ENCODE results near the gene DFFB. TPM values are rescaled to one million over a fixed set of nuclear protein-coding genes. Genes with fewer than 3 reads are reported as not detected.

The DFFB gene
- total RNA-seq, 8 experiments from 2014 or later = 2.5 to 8.2 (median 5.6) TPM

GRCh38 chr1:3884966-3885365, 27.7 kb downstream of the DFFB start:
- Histone ChIP-seq H3K4me3 (no peak overlapping the region), H3K27ac (no peak overlapping the region), H3K4me1 (replicated peaks in 1 of 2) (no peaks in the 10 kb centered on the region)
- ATAC-seq (replicated peaks in 6 of 8) = no peak
- WGBS, 10 experiments = 85 to 95% (median 90%) methylated on average over 4 to 13 of the region's 13 CpGs; no CpG with 5 or more reads in 1 of the 10 experiments
- in situ Hi-C loops (cut with MboI; ENCODE audit: low pct_unique_long_range_greater_than_20kb in 2 of 9, low sequenced_read_pairs in 9 of 9, unreplicated experiment in 9 of 9) = no loop called here

- Histone ChIP-seq H3K4me1 (replicated peaks in 1 of 2) (no peaks in the 10 kb centered on the region), H3K4me3 (no peak overlapping the region), H3K27ac (no peak overlapping the region)
- WGBS, 10 experiments = 70 to 100% (median 83%) methylated on average over 1 to 7 of the region's 7 CpGs; no CpG with 5 or more reads in 1 of the 10 experiments
- no peak for ATAC-seq (replicated peaks in 6 of 8)
- in situ Hi-C loops (cut with MboI; ENCODE audit: low pct_unique_long_range_greater_than_20kb in 2 of 9, low sequenced_read_pairs in 9 of 9, unreplicated experiment in 9 of 9) = no loop called here
Measured at GRCh38 chr1:3885611-3886010, 28.3 kb downstream of the DFFB start.

- in situ Hi-C loops (cut with MboI; ENCODE audit: low pct_unique_long_range_greater_than_20kb in 2 of 9, low sequenced_read_pairs in 9 of 9, unreplicated experiment in 9 of 9) = no loop called here
- ATAC-seq (replicated peaks in 6 of 8) = peak in 1 of 8 experiments; percentile 19
- no peak overlapping the region for H3K4me3 ChIP-seq
- H3K4me1 ChIP-seq (replicated peaks in 1 of 2) = no peaks in the 10 kb centered on the region
- WGBS, 10 experiments = 80 to 100% (median 94%) methylated on average over 1 to 7 of the region's 15 CpGs; no CpG with 5 or more reads in 3 of the 10 experiments
- H3K27ac ChIP-seq = no peak overlapping the region
Measured at GRCh38 chr1:3886106-3886670, 28.9 kb downstream of the DFFB start.

GRCh38 chr1:3886691-3887090, 29.4 kb downstream of the DFFB start:
- peak in 2 of 8 experiments; percentile 4 to 8 for ATAC-seq (replicated peaks in 6 of 8)
- Histone ChIP-seq H3K4me3 (no peak overlapping the region), H3K4me1 (replicated peaks in 1 of 2) (no peaks in the 10 kb centered on the region), H3K27ac (no peak overlapping the region)
- WGBS, 10 experiments = 40 to 100% (median 79%) methylated on average over 1 to 7 of the region's 8 CpGs; no CpG with 5 or more reads in 4 of the 10 experiments
- in situ Hi-C loops (cut with MboI; ENCODE audit: low pct_unique_long_range_greater_than_20kb in 2 of 9, low sequenced_read_pairs in 9 of 9, unreplicated experiment in 9 of 9) = no loop called here

- Histone ChIP-seq H3K27ac (no peak overlapping the region), H3K4me1 (replicated peaks in 1 of 2) (no peaks in the 10 kb centered on the region), H3K4me3 (no peak overlapping the region)
- ATAC-seq (replicated peaks in 6 of 8) = peak in 4 of 8 experiments; percentile 12 to 26 (median 20)
- in situ Hi-C loops (cut with MboI; ENCODE audit: low pct_unique_long_range_greater_than_20kb in 2 of 9, low sequenced_read_pairs in 9 of 9, unreplicated experiment in 9 of 9) = no loop called here
- WGBS, 10 experiments = 80 to 100% (median 94%) methylated on average over 1 to 9 of the region's 15 CpGs; no CpG with 5 or more reads in 2 of the 10 experiments
Measured at GRCh38 chr1:3888301-3888700, 31.0 kb downstream of the DFFB start.

- in situ Hi-C loops (cut with MboI; ENCODE audit: low pct_unique_long_range_greater_than_20kb in 2 of 9, low sequenced_read_pairs in 9 of 9, unreplicated experiment in 9 of 9) = no loop called here
- 60 to 100% (median 94%) methylated on average over 1 to 12 of the region's 14 CpGs; no CpG with 5 or more reads in 1 of the 10 experiments for WGBS, 10 experiments
- Histone ChIP-seq H3K4me3 (no peak overlapping the region), H3K27ac (no peak overlapping the region), H3K4me1 (replicated peaks in 1 of 2) (no peaks in the 10 kb centered on the region)
- ATAC-seq (replicated peaks in 6 of 8) = peak in 1 of 8 experiments; percentile 31
Measured at GRCh38 chr1:3889936-3890335, 32.7 kb downstream of the DFFB start.

GRCh38 chr1:3890389-3891328, 33.4 kb downstream of the DFFB start:
- ATAC-seq (replicated peaks in 6 of 8) = peak in 1 of 8 experiments; percentile 37
- 73 to 97% (median 86%) methylated on average over 1 to 24 of the region's 26 CpGs for WGBS, 10 experiments
- in situ Hi-C loops (cut with MboI; ENCODE audit: low pct_unique_long_range_greater_than_20kb in 2 of 9, low sequenced_read_pairs in 9 of 9, unreplicated experiment in 9 of 9) = no loop called here

GRCh38 chr1:3891329-3891865, 34.1 kb downstream of the DFFB start:
- H3K4me1 ChIP-seq (replicated peaks in 1 of 2) = no peaks in the 10 kb centered on the region
- in situ Hi-C loops (cut with MboI; ENCODE audit: low pct_unique_long_range_greater_than_20kb in 2 of 9, low sequenced_read_pairs in 9 of 9, unreplicated experiment in 9 of 9) = no loop called here
- no peak overlapping the region for H3K4me3 ChIP-seq
- ATAC-seq (replicated peaks in 6 of 8) = no peak
- no peak overlapping the region for H3K27ac ChIP-seq
- 86 to 98% (median 94%) methylated on average over 6 to 15 of the region's 17 CpGs; no CpG with 5 or more reads in 5 of the 10 experiments for WGBS, 10 experiments

More at GRCh38 chr1:3890389-3891328, 33.4 kb downstream of the DFFB start:
- Histone ChIP-seq H3K4me1 (replicated peaks in 1 of 2) (no peaks in the 10 kb centered on the region), H3K4me3 (no peak overlapping the region), H3K27ac (no peak overlapping the region)

- Histone ChIP-seq H3K4me3 (no peak overlapping the region), H3K27ac (no peak overlapping the region), H3K4me1 (replicated peaks in 1 of 2) (no peaks in the 10 kb centered on the region)
- 84 to 96% (median 93%) methylated on average over 3 to 9 of the region's 14 CpGs; no CpG with 5 or more reads in 4 of the 10 experiments for WGBS, 10 experiments
- ATAC-seq (replicated peaks in 6 of 8) = no peak
- in situ Hi-C loops (cut with MboI; ENCODE audit: low pct_unique_long_range_greater_than_20kb in 2 of 9, low sequenced_read_pairs in 9 of 9, unreplicated experiment in 9 of 9) = no loop called here
Measured at GRCh38 chr1:3892748-3893147, 35.5 kb downstream of the DFFB start.

- 80 to 100% (median 90%) methylated on average over 3 to 5 of the region's 5 CpGs; no CpG with 5 or more reads in 1 of the 10 experiments for WGBS, 10 experiments
- ATAC-seq (replicated peaks in 6 of 8) = no peak
- Histone ChIP-seq H3K27ac (no peak overlapping the region), H3K4me1 (replicated peaks in 1 of 2) (no peaks in the 10 kb centered on the region), H3K4me3 (no peak overlapping the region)
- in situ Hi-C loops (cut with MboI; ENCODE audit: low pct_unique_long_range_greater_than_20kb in 2 of 9, low sequenced_read_pairs in 9 of 9, unreplicated experiment in 9 of 9) = no loop called here
Measured at GRCh38 chr1:3893190-3893589, 35.9 kb downstream of the DFFB start.

GRCh38 chr1:3894626-3895278, 37.5 kb downstream of the DFFB start:
- Histone ChIP-seq H3K27ac (no peak overlapping the region), H3K4me3 (no peak overlapping the region), H3K4me1 (replicated peaks in 1 of 2) (peaks cover 0 to 3% of the 10 kb centered on the region in 2 donors)
- in situ Hi-C loops (cut with MboI; ENCODE audit: low pct_unique_long_range_greater_than_20kb in 2 of 9, low sequenced_read_pairs in 9 of 9, unreplicated experiment in 9 of 9) = no loop called here
- WGBS, 10 experiments = 85 to 100% (median 97%) methylated on average over 5 to 12 of the region's 17 CpGs; no CpG with 5 or more reads in 5 of the 10 experiments
- no peak for ATAC-seq (replicated peaks in 6 of 8)

GRCh38 chr1:3895279-3895950, 38.1 kb downstream of the DFFB start:
- Histone ChIP-seq H3K4me3 (no peak overlapping the region), H3K4me1 (replicated peaks in 1 of 2) (peaks cover 0 to 3% of the 10 kb centered on the region in 2 donors), H3K27ac (no peak overlapping the region)
- ATAC-seq (replicated peaks in 6 of 8) = no peak
- WGBS, 10 experiments = 83 to 100% (median 94%) methylated on average over 1 to 13 of the region's 13 CpGs; no CpG with 5 or more reads in 3 of the 10 experiments
- in situ Hi-C loops (cut with MboI; ENCODE audit: low pct_unique_long_range_greater_than_20kb in 2 of 9, low sequenced_read_pairs in 9 of 9, unreplicated experiment in 9 of 9) = no loop called here

All from motor neuron (in vitro differentiated cells).